A549 (cell line): ENCODE measurements around the gene ARID1B. TPM values are rescaled to one million over a fixed set of nuclear protein-coding genes. Genes with fewer than 3 reads are reported as not detected.

Source experiments
- ATAC-seq, 2 experiments: fragments of 200-7000 bp in 1 of 2; fragments of >200 bp in 1 of 2; cut with Nextera tagmentation in 1 of 2; cut with Tn5 transposase in 1 of 2; 3 replicates each; pipeline versions ENCODE4 v1.8.0 to v1.9.1; 2018 to 2020; ENCODE audit warnings: mild to moderate bottlenecking in 1 of 2, moderate library complexity in 1 of 2
- CTCF ChIA-PET: fragments of 300-600 bp; sonication (Branson Sonifier 250); formaldehyde crosslinking; extraction: SDS; loops from one replicate; lab custom pipeline; 2021; ENCODE audit warnings: antibody characterized with exemption, inconsistent platforms; lab: Yijun Ruan, JAX
- POLR2A ChIA-PET: fragments of 350-600 bp; formaldehyde crosslinking; extraction: SDS; loops from one replicate; lab custom pipeline; 2021; ENCODE audit warnings: antibody characterized with exemption, inconsistent platforms; lab: Yijun Ruan, JAX
- DNase-seq, 2 experiments: peaks; one replicate each; pipeline versions ENCODE4 v3.0.0 to v3.0.0-alpha.2; 2011 to 2016; ENCODE audit warnings: low read depth in 1 of 2, low spot score in 1 of 2
- FAIRE-seq: peaks from 2 replicates; lab custom pipeline; 2011; peaks lifted over from hg19 to GRCh38; lab: Jason Lieb, UNC
- H3K27ac ChIP-seq, 2 experiments: fragments of >200 bp; sonication (Bioruptor Twin); formaldehyde crosslinking; 3 replicates each; pipeline ENCODE4 v1.5.1; 2016 to 2017
- H3K4me1 ChIP-seq: fragments of >200 bp; sonication (Bioruptor Twin); formaldehyde crosslinking; 3 replicates; pipeline ENCODE4 v1.6.1; 2016
- H3K4me2 ChIP-seq: fragments of >200 bp; sonication (Bioruptor Twin); formaldehyde crosslinking; 3 replicates; pipeline ENCODE4 v1.6.1; 2016
- H3K4me3 ChIP-seq: fragments of >200 bp; sonication (Bioruptor Twin); formaldehyde crosslinking; 3 replicates; pipeline ENCODE4 v1.5.1; 2016
- H3K9me3 ChIP-seq: fragments of >200 bp; sonication (Bioruptor Twin); formaldehyde crosslinking; 3 replicates; pipeline ENCODE4 v1.6.1; 2016
- CHD2 ChIP-seq: fragments of 150-350 bp; IDR thresholded peaks from 2 replicates; pipeline ENCODE4 v1.6.1; 2014; ENCODE audit warnings: low read length; ENCODE audit not compliant: partially characterized antibody
- EHF ChIP-seq: fragments of 250-450 bp; sonication (Bioruptor Pico); IDR thresholded peaks from 2 replicates; pipeline ENCODE4 v1.5.0; 2020; ENCODE audit warnings: mild to moderate bottlenecking
- ESRRA ChIP-seq: fragments of 150-350 bp; IDR thresholded peaks from 2 replicates; pipeline ENCODE4 v1.6.1; 2014; ENCODE audit warnings: mild to moderate bottlenecking, low read length, borderline replicate concordance
- FOXS1 ChIP-seq: fragments of 250-450 bp; sonication (Bioruptor Pico); IDR thresholded peaks from 2 replicates; pipeline ENCODE4 v1.5.0; 2020; ENCODE audit warnings: mild to moderate bottlenecking, moderate library complexity
- GATA3 ChIP-seq: IDR thresholded peaks from 2 replicates; pipeline ENCODE4 v1.6.1; 2012; ENCODE audit warnings: borderline replicate concordance
- HOXA7 ChIP-seq: fragments of 250-450 bp; sonication (Bioruptor Pico); IDR thresholded peaks from 2 replicates; pipeline ENCODE4 v1.5.0; 2020; ENCODE audit warnings: mild to moderate bottlenecking, moderate library complexity
- KDM1A ChIP-seq: fragments of 200-600 bp; sonication (generic); IDR thresholded peaks from 2 replicates; pipeline ENCODE4 v1.6.1; 2016; ENCODE audit warnings: low read depth, mild to moderate bottlenecking
- KDM5A ChIP-seq: fragments of 200-600 bp; sonication (generic); IDR thresholded peaks from 2 replicates; pipeline ENCODE4 v1.6.1; 2016; ENCODE audit warnings: antibody characterized with exemption, mild to moderate bottlenecking
- MAZ ChIP-seq: fragments of 150-350 bp; IDR thresholded peaks from 2 replicates; pipeline ENCODE4 v1.6.1; 2014; ENCODE audit warnings: antibody characterized with exemption, low read depth, low read length, borderline replicate concordance
- PHF8 ChIP-seq: fragments of 200-600 bp; sonication (generic); IDR thresholded peaks from 2 replicates; pipeline ENCODE4 v1.6.1; 2016; ENCODE audit warnings: low read depth, mild to moderate bottlenecking, antibody characterized with exemption, moderate library complexity, borderline replicate concordance
- POLR2AphosphoS2 ChIP-seq: conservative IDR thresholded peaks from 2 replicates; pipeline ENCODE4 v1.6.1; 2012; ENCODE audit warnings: low read length, improper control_type of control experiment, inconsistent platforms
- RFX5 ChIP-seq: fragments of 450-650 bp; IDR thresholded peaks from 2 replicates; pipeline ENCODE4 v1.7.1; 2014; ENCODE audit warnings: antibody characterized with exemption, mild to moderate bottlenecking, moderate library complexity
- TFCP2L1 ChIP-seq: fragments of 250-450 bp; sonication (Bioruptor Pico); IDR thresholded peaks from 2 replicates; pipeline ENCODE4 v1.5.0; 2021; ENCODE audit warnings: mild to moderate bottlenecking
- ZFP36 ChIP-seq: fragments of 450-650 bp; IDR thresholded peaks from 2 replicates; pipeline ENCODE4 v1.6.1; 2014; ENCODE audit warnings: borderline replicate concordance; ENCODE audit not compliant: partially characterized antibody
- ZSCAN20 ChIP-seq: fragments of 250-450 bp; sonication (Bioruptor Pico); IDR thresholded peaks from 2 replicates; pipeline ENCODE4 v1.8.0; 2022; ENCODE audit warnings: mild to moderate bottlenecking, moderate library complexity
- WGBS: methylation state at CpG from one replicate; pipeline ENCODE4 v1.1.6; 2017; ENCODE audit errors: missing lambda C conversion rate; 5-methylcytosine and 5-hydroxymethylcytosine counted together
- polyA plus RNA-seq, 4 experiments: library from polyadenylated mRNA; depleted of rRNA in 3 of 4; stranded (reverse); fragments of >200 nt; fragmentation: RNase III in 1 of 4; extraction: RNeasy Plus Mini Kit Qiagen cat#74134 plus additional on column Dnase treatment in 1 of 4; gene quantifications; 2 replicates in 3 of 4; 3 replicates in 1 of 4; pipeline ENCODE4 v1.2.3, GENCODE V29; 2011 to 2017
- TF ChIP-seq, protein P1 (sequence below): fragments of 250-450 bp; sonication (Bioruptor Pico); IDR thresholded peaks from 2 replicates; pipeline ENCODE4 v1.5.0; 2020; ENCODE audit warnings: low read depth, mild to moderate bottlenecking, moderate library complexity
- TF ChIP-seq, protein P2 (sequence below): IDR thresholded peaks from 2 replicates; pipeline ENCODE4 v1.6.1; 2012
- TF ChIP-seq, protein P3 (sequence below): fragments of 450-650 bp; IDR thresholded peaks from 2 replicates; pipeline ENCODE4 v1.6.1; 2014; ENCODE audit warnings: antibody characterized with exemption
- TF ChIP-seq, protein P4 (sequence below): fragments of 200-600 bp; sonication (generic); IDR thresholded peaks from 2 replicates; pipeline ENCODE4 v1.6.1; 2016; ENCODE audit warnings: antibody characterized with exemption, mild to moderate bottlenecking, moderate library complexity
- TF ChIP-seq, protein P5 (sequence below): IDR thresholded peaks from 2 replicates; pipeline ENCODE4 v1.6.1; 2012; ENCODE audit warnings: low read depth, borderline replicate concordance

ARID1B gene
- polyA plus RNA-seq, 2 of the 4 experiments (the other 2 are of a cell fraction): 13.5 to 16.3 TPM

DNA sequence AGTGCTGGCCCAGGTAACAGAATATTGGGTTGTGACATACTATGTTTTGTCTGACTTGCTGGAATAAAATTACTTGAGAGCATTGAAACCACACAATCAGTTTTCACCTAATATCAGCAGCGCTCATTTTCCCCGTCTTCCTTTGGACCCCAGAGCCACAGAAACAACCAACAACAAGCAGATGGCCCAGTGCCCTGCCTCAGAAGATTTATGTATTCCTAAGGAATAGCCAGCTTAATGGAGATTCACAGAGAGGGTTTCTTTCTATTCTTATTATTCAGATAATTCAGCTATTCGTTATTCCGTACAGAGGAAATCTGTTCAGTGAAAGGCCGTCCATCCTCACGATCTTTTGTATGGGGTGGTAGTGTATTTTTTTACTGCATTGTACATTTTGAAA is 391.3 kb downstream of the ARID1B start (continued):
- TF ChIP-seq, protein P1, sequence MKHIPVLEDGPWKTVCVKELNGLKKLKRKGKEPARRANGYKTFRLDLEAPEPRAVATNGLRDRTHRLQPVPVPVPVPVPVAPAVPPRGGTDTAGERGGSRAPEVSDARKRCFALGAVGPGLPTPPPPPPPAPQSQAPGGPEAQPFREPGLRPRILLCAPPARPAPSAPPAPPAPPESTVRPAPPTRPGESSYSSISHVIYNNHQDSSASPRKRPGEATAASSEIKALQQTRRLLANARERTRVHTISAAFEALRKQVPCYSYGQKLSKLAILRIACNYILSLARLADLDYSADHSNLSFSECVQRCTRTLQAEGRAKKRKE: no peak
- TF ChIP-seq KDM5A: no peak
- TF ChIP-seq, all 56 proteins: peak for 0

DNA sequence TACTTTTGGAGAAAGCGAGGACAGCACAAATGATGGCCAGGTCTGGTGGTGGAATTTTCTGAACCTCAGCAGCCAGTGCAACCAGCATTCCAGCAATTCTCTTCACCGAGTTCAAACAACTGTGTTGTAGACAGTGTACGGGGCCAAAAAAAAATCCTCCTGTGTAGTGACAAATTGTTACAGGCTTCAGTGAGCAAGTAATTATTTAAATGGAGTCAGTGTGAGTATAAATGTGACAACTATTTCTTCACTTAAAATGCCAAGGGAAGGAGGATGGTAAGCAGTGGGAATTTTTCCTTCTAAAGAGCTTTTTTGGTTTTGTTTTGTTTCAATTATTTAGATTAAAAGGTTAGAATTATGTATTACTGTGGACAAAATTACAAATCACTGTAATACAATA is 392.0 kb downstream of the ARID1B start:
- no peak for DNase-seq
- Histone ChIP-seq H3K27ac (no peak overlapping the region), H3K4me1 (no peaks in the 10 kb centered on the region), H3K9me3 (no peaks in the 10 kb centered on the region), H3K4me2 (no peak overlapping the region), H3K4me3 (no peak overlapping the region)
- CTCF ChIA-PET: no interaction called here
- no peak for FAIRE-seq
- WGBS: 84% methylated on average over 3 of the region's 3 CpGs
- POLR2A ChIA-PET: no interaction called here
- TF ChIP-seq KDM1A (no peak), ZFP36 (no peak), EHF (no peak), ESRRA (no peak), PHF8 (no peak), TFCP2L1 (CRISPR knock-in tag) (no peak), CHD2 (no peak), MAZ (no peak), ZSCAN20 (CRISPR knock-in tag) (no peak), POLR2AphosphoS2 (no peak), GATA3 (no peak), RFX5 (no peak), FOXS1 (CRISPR knock-in tag) (no peak), HOXA7 (CRISPR knock-in tag) (no peak)
- TF ChIP-seq, protein P2, sequence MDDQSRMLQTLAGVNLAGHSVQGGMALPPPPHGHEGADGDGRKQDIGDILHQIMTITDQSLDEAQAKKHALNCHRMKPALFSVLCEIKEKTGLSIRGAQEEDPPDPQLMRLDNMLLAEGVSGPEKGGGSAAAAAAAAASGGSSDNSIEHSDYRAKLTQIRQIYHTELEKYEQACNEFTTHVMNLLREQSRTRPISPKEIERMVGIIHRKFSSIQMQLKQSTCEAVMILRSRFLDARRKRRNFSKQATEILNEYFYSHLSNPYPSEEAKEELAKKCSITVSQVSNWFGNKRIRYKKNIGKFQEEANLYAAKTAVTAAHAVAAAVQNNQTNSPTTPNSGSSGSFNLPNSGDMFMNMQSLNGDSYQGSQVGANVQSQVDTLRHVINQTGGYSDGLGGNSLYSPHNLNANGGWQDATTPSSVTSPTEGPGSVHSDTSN: no peak
- TF ChIP-seq, protein P3, sequence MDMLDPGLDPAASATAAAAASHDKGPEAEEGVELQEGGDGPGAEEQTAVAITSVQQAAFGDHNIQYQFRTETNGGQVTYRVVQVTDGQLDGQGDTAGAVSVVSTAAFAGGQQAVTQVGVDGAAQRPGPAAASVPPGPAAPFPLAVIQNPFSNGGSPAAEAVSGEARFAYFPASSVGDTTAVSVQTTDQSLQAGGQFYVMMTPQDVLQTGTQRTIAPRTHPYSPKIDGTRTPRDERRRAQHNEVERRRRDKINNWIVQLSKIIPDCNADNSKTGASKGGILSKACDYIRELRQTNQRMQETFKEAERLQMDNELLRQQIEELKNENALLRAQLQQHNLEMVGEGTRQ: no peak
- TF ChIP-seq, protein P4, sequence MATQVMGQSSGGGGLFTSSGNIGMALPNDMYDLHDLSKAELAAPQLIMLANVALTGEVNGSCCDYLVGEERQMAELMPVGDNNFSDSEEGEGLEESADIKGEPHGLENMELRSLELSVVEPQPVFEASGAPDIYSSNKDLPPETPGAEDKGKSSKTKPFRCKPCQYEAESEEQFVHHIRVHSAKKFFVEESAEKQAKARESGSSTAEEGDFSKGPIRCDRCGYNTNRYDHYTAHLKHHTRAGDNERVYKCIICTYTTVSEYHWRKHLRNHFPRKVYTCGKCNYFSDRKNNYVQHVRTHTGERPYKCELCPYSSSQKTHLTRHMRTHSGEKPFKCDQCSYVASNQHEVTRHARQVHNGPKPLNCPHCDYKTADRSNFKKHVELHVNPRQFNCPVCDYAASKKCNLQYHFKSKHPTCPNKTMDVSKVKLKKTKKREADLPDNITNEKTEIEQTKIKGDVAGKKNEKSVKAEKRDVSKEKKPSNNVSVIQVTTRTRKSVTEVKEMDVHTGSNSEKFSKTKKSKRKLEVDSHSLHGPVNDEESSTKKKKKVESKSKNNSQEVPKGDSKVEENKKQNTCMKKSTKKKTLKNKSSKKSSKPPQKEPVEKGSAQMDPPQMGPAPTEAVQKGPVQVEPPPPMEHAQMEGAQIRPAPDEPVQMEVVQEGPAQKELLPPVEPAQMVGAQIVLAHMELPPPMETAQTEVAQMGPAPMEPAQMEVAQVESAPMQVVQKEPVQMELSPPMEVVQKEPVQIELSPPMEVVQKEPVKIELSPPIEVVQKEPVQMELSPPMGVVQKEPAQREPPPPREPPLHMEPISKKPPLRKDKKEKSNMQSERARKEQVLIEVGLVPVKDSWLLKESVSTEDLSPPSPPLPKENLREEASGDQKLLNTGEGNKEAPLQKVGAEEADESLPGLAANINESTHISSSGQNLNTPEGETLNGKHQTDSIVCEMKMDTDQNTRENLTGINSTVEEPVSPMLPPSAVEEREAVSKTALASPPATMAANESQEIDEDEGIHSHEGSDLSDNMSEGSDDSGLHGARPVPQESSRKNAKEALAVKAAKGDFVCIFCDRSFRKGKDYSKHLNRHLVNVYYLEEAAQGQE: no peak
- TF ChIP-seq, protein P5, sequence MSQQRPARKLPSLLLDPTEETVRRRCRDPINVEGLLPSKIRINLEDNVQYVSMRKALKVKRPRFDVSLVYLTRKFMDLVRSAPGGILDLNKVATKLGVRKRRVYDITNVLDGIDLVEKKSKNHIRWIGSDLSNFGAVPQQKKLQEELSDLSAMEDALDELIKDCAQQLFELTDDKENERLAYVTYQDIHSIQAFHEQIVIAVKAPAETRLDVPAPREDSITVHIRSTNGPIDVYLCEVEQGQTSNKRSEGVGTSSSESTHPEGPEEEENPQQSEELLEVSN: no peak
- TF ChIP-seq, protein P1: no peak
- ATAC-seq: no peak
